Large intestine (tissue), 3 donors: ENCODE results near the gene TUBA4B. TPM values are rescaled to one million over a fixed set of nuclear protein-coding genes. Genes with fewer than 3 reads are reported as not detected.
"Not testable (repeated sequence)": the region's sequence is repeated elsewhere in the genome, so short reads cannot be mapped to it uniquely, and the experiment has no call there.

ENCODE experiments used
- DNase-seq, 2 donors: peaks; one replicate each; pipeline versions ENCODE4 v3.0.0 to v3.0.0-alpha.2; 2013
- H3K27ac ChIP-seq: one replicate; pipeline ENCODE4 v1.5.1; 2013; ENCODE audit warnings: low read length
- H3K27me3 ChIP-seq: 2 replicates; pipeline ENCODE4 v1.6.1; 2013; ENCODE audit warnings: low read length; ENCODE audit not compliant: control insufficient read depth, insufficient read depth
- H3K36me3 ChIP-seq: 2 replicates; pipeline ENCODE4 v1.6.1; 2013; ENCODE audit warnings: low read length; ENCODE audit not compliant: control insufficient read depth, insufficient read depth
- H3K4me1 ChIP-seq: one replicate; pipeline ENCODE4 v1.6.1; 2013; ENCODE audit warnings: low read length; ENCODE audit not compliant: control insufficient read depth, insufficient read depth
- H3K4me3 ChIP-seq: one replicate; pipeline ENCODE4 v1.5.1; 2013; ENCODE audit warnings: low read length
- H3K9me3 ChIP-seq: one replicate; pipeline ENCODE4 v1.6.1; 2013; ENCODE audit warnings: mild to moderate bottlenecking, low read depth, low read length, moderate library complexity; ENCODE audit not compliant: control insufficient read depth
- WGBS: methylation state at CpG from one replicate; pipeline ENCODE4 v1.1.5; 2013; ENCODE audit warnings: low lambda C conversion rate; ENCODE audit not compliant: insufficient coverage; 5-methylcytosine and 5-hydroxymethylcytosine counted together
- polyA plus RNA-seq: library from polyadenylated mRNA; unstranded; fragments of 120-200 nt; gene quantifications from one replicate; pipeline ENCODE4 v1.2.1, GENCODE V29; 2013

TUBA4B gene
- polyA plus RNA-seq, 1 donor, result not detected

- H3K4me3 ChIP-seq, result no peak overlapping the region
- H3K36me3 ChIP-seq, result no peaks in the 10 kb centered on the region
- H3K4me1 ChIP-seq, result peaks cover 4% of the 10 kb centered on the region
- H3K9me3 ChIP-seq, result no peaks in the 10 kb centered on the region
- H3K27ac ChIP-seq, result no peak overlapping the region
- no peak for DNase-seq
- H3K27me3 ChIP-seq, result peaks cover 50% of the 10 kb centered on the region
- no CpG with 5 or more reads among the region's 6 CpGs for WGBS
Observed at GRCh38 chr2:219299372-219299760, 46.3 kb downstream of the TUBA4B start.

GRCh38 chr2:219300022-219300421 is 47.0 kb downstream of the TUBA4B start:
- Histone ChIP-seq H3K4me1 (peaks cover 3% of the 10 kb centered on the region), H3K27me3 (peaks cover 50% of the 10 kb centered on the region), H3K9me3 (no peaks in the 10 kb centered on the region), H3K36me3 (no peaks in the 10 kb centered on the region), H3K27ac (no peak overlapping the region), H3K4me3 (no peak overlapping the region)
- no peak for DNase-seq
- WGBS, result no CpG with 5 or more reads among the region's 5 CpGs

GRCh38 chr2:219302412-219302968 is 49.4 kb downstream of the TUBA4B start:
- Histone ChIP-seq H3K27ac (no peak overlapping the region), H3K36me3 (no peaks in the 10 kb centered on the region), H3K9me3 (no peaks in the 10 kb centered on the region), H3K4me3 (no peak overlapping the region), H3K27me3 (peaks cover 57% of the 10 kb centered on the region), H3K4me1 (no peaks in the 10 kb centered on the region)
- no CpG with 5 or more reads among the region's 11 CpGs for WGBS
- no peak for DNase-seq

GRCh38 chr2:219304223-219304622 is 51.2 kb downstream of the TUBA4B start:
- no peak for DNase-seq
- no peaks in the 10 kb centered on the region for H3K4me1 ChIP-seq
- H3K9me3 ChIP-seq, result peaks cover 4% of the 10 kb centered on the region
- no peak overlapping the region for H3K27ac ChIP-seq
- H3K27me3 ChIP-seq, result peaks cover 73% of the 10 kb centered on the region
- WGBS, result 80% methylated on average over 1 of the region's 2 CpGs
- no peaks in the 10 kb centered on the region for H3K36me3 ChIP-seq
- H3K4me3 ChIP-seq, result no peak overlapping the region

GRCh38 chr2:219306047-219306446 is 53.0 kb downstream of the TUBA4B start:
- peaks cover 4% of the 10 kb centered on the region for H3K9me3 ChIP-seq
- no peak for DNase-seq
- no peaks in the 10 kb centered on the region for H3K4me1 ChIP-seq
- WGBS, result 91% methylated on average over 1 of the region's 1 CpG
- no peak overlapping the region for H3K27ac ChIP-seq
- H3K36me3 ChIP-seq, result no peaks in the 10 kb centered on the region
- no peak overlapping the region for H3K4me3 ChIP-seq
- H3K27me3 ChIP-seq, result peaks cover 65% of the 10 kb centered on the region

GRCh38 chr2:219308142-219309101 is 55.4 kb downstream of the TUBA4B start:
- no CpG with 5 or more reads among the region's 45 CpGs for WGBS
- no peak overlapping the region for H3K4me3 ChIP-seq

GRCh38 chr2:219309278-219309677 is 56.2 kb downstream of the TUBA4B start, which contains the start of gene PTPRN:
Gene PTPRN, minus strand, starts transcription at chr2:219309401. Its CDS starts 69 bp downstream, at chr2:219309332.
- H3K4me3 ChIP-seq, result no peak within 1 kb of the TSS
- no peaks in the 10 kb centered on the region for H3K36me3 ChIP-seq
- WGBS, result no CpG with 5 or more reads among the region's 37 CpGs
- no peaks in the 10 kb centered on the region for H3K4me1 ChIP-seq
- H3K9me3 ChIP-seq, result peaks cover 4% of the 10 kb centered on the region
- peaks cover 38% of the 10 kb centered on the region for H3K27me3 ChIP-seq
- H3K27ac ChIP-seq, result no peak within 1 kb of the TSS
- DNase-seq, result peak in 1 of 2 donors; percentile 11

More at GRCh38 chr2:219308142-219309101, 55.4 kb downstream of the TUBA4B start:
- peaks cover 4% of the 10 kb centered on the region for H3K9me3 ChIP-seq
- H3K36me3 ChIP-seq, result no peaks in the 10 kb centered on the region
- H3K27ac ChIP-seq, result no peak overlapping the region
- peaks cover 43% of the 10 kb centered on the region for H3K27me3 ChIP-seq
- H3K4me1 ChIP-seq, result no peaks in the 10 kb centered on the region
- peak; percentile 47 to 49 for DNase-seq

GRCh38 chr2:219312683-219313263 is 59.7 kb downstream of the TUBA4B start:
- not testable (repeated sequence) for H3K4me3 ChIP-seq, H3K27ac ChIP-seq, H3K9me3 ChIP-seq, DNase-seq, H3K36me3 ChIP-seq, H3K4me1 ChIP-seq
- WGBS, result no CpG with 5 or more reads among the region's 49 CpGs
- H3K27me3 ChIP-seq, result peaks cover 25% of the 10 kb centered on the region

- DNase-seq, result no peak
- WGBS, result 100% methylated on average over 1 of the region's 16 CpGs
- no peaks in the 10 kb centered on the region for H3K4me1 ChIP-seq
- no peaks in the 10 kb centered on the region for H3K9me3 ChIP-seq
- no peak overlapping the region for H3K4me3 ChIP-seq
- H3K27me3 ChIP-seq, result peaks cover 4% of the 10 kb centered on the region
- H3K36me3 ChIP-seq, result no peaks in the 10 kb centered on the region
- no peak overlapping the region for H3K27ac ChIP-seq
Observed at GRCh38 chr2:219314804-219315468, 61.9 kb downstream of the TUBA4B start.
